ENCODE results near the gene RAB39B.

RAB39B gene

DNA sequence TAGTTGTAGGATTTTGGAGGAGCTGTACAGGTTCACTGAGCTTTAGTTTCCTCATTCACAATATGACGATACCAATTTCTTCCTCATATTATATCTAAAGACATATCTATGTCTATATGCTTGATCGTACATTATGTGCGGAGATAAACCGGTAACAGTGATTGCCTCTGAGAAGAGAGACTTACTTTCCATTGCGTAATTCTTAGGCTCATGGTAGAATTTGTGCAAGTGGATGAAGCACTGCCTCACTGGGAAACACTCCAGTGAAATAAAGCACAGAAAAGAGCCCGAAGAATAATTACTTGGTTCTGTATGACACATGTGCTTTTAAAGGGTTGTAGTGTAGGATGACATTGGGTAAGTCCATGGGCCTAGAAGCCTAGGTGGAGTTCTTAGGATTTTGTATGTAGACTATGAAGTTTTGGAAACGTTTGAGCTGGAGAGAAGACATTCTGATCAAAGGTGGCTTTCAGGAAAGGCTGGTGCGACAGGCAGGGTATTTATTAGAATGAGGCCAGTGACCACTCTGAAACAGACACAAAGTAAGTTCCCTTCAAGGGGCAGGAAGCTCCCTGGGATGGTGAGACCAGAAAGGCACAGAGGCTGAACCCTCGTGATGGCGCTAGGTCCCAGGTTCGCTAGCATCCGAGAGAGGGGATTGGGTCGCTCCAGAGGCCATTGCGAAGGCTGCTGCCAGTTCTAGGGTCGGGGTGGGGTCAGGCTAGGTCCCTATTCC lies 48.7 kb downstream of the RAB39B start:
- DNase-seq = no peak

DNA sequence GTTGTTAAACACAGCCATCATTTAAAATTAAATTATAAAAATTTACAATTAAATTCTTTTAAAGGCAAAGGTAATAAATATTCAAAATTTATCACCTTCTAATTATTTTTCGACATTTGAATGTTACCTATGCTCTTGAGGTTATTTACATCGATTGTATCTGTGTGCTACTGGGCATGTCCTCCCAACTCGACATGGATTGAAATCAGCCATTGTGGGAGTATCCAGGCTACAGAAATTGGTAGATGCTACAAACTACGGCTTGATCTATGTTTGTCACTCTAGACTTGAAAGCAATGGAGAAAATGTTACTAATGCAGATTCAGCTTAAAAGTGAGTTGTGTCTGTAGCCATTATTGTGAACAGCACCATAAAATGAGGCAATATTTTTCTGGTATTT lies 50.6 kb downstream of the RAB39B start:
- no peak for DNase-seq

DNA sequence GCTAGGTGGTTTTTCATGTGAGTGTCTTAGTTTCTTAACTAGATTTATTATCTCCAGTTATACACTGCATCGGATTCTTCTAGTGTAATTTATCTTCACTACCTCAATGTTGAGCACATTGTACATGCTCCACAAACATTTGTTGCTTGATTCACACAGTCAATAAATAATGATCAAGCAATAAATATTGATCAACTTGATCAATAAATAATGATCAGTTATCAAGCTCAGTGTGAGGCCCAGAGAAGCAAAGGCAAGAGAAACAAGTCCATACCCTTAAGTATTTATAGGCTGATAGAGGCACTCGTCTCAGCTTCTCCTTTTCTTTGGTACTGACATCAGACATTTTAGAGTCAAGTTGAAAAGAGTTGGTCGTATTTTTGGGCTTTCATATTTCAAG lies 53.1 kb downstream of the RAB39B start:
- DNase-seq = no peak
